Fibroblast of villous mesenchyme (primary cell): ENCODE measurements around the gene FABP1. TPM values are rescaled to one million over a fixed set of nuclear protein-coding genes. Genes with fewer than 3 reads are reported as not detected.

Experiments
- DNase-seq: peaks from one replicate; pipeline ENCODE4 v3.0.0-alpha.2; 2010; ENCODE audit warnings: low read depth
- H3K4me3 ChIP-seq: 2 replicates; pipeline ENCODE4 v1.5.1; 2011; ENCODE audit warnings: low read depth, mild to moderate bottlenecking, low read length
- small RNA-seq: library from RNA; depleted of rRNA; stranded (forward); fragments of <200 nt; gene quantifications from one replicate; pipeline ENCODE3, GENCODE V24; 2012
- total RNA-seq: library from RNA; depleted of rRNA; stranded (reverse); fragments of >200 nt; gene quantifications from 2 replicates; pipeline ENCODE4 v1.2.3, GENCODE V29; 2012
- TF ChIP-seq, protein P1 (sequence below): IDR thresholded peaks from 2 replicates; pipeline ENCODE4 v1.5.1; 2012; ENCODE audit warnings: low read depth, mild to moderate bottlenecking, low read length; ENCODE audit not compliant: insufficient read depth

FABP1 gene
- total RNA-seq, 1 donor = not detected

DNA sequence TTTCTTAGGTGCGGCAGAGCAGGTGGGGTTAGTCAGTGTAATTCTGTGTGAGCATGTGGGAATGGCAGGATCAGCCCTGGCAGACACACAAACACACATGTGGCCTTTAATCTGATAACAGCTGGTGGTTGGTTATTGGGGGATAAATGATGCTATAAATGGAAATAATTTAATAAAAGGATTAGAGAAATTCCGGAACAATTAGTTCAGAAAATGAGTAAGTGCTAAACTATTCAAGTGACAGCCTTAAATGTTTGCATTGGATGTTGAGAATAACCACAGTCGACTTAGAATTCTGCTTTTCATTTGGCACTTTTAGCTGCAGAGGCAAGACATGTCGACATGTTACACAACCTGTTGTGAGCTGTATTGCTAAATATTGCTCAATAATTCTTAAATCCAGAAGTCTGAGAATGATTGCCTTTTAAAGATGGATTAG lies 53.0 kb downstream of the FABP1 start:
- TF ChIP-seq, protein P1, sequence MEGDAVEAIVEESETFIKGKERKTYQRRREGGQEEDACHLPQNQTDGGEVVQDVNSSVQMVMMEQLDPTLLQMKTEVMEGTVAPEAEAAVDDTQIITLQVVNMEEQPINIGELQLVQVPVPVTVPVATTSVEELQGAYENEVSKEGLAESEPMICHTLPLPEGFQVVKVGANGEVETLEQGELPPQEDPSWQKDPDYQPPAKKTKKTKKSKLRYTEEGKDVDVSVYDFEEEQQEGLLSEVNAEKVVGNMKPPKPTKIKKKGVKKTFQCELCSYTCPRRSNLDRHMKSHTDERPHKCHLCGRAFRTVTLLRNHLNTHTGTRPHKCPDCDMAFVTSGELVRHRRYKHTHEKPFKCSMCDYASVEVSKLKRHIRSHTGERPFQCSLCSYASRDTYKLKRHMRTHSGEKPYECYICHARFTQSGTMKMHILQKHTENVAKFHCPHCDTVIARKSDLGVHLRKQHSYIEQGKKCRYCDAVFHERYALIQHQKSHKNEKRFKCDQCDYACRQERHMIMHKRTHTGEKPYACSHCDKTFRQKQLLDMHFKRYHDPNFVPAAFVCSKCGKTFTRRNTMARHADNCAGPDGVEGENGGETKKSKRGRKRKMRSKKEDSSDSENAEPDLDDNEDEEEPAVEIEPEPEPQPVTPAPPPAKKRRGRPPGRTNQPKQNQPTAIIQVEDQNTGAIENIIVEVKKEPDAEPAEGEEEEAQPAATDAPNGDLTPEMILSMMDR = no peak
- H3K4me3 ChIP-seq = no peak overlapping the region
- DNase-seq = peak; percentile 68

DNA sequence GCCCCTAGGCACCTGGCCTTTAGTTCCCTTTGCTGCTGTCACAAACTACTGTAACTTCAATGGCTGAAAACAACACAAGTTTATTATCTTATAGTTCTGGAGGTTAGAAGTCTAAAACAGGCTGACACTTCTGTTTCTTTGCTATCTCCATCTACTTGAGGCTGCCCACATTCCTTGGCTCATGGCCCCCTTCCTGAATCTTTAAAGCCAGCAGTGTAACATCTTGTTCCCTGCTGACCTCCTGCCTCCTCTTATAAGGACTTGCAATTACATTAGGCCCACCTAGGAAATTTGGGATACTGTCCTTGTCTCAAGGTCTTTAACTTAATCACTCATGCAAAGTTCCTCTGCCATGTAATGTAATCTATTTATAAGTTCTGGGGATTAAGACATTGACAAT lies 53.7 kb downstream of the FABP1 start:
- no peak overlapping the region for H3K4me3 ChIP-seq
- TF ChIP-seq, protein P1 = no peak
- DNase-seq = no peak

Small RNA genes within 50 kb of the gene (small RNA-seq; reads per million reads assigned to genes)
- gene MIR4780 = not detected

Other genes starting within 250 kb of the FABP1 start
- under 0.01 TPM in 1 of 2 replicates, not detected in the other for gene RNU2-63P, start 111.5 kb downstream of the FABP1 start, total RNA-seq
- gene KRCC1, start 72.3 kb downstream of the FABP1 start, total RNA-seq = 18.0 and 36.3 TPM in 2 replicates
- gene SMYD1, start 60.2 kb downstream of the FABP1 start, total RNA-seq = under 0.01 TPM in 1 of 2 replicates, not detected in the other
- gene THNSL2, start 42.3 kb upstream of the FABP1 start, total RNA-seq = under 0.01 and 7.4 TPM in 2 replicates